Measurements from ENCODE around the gene YKT6.

The YKT6 gene

GRCh38 chr7:44263326-44264082 lies 62.7 kb downstream of the YKT6 start:
- no peak for ATAC-seq

More at GRCh38 chr7:44263326-44264082, 62.7 kb downstream of the YKT6 start:
- TF ChIP-seq ZNF70 (CRISPR knock-in tag; IDR thresholded peaks at IDR 0.05) (no peak), ESRRG (CRISPR knock-in tag; IDR thresholded peaks at IDR 0.05) (no peak), OSR1 (CRISPR knock-in tag; IDR thresholded peaks at IDR 0.05) (no peak), PPARA (CRISPR knock-in tag; IDR thresholded peaks at IDR 0.05; ENCODE audit: borderline replicate concordance) (no peak), RARB (CRISPR knock-in tag; IDR thresholded peaks at IDR 0.05) (no peak), CSDC2 (CRISPR knock-in tag; IDR thresholded peaks at IDR 0.05) (no peak), ZNF565 (CRISPR knock-in tag; conservative IDR thresholded peaks at IDR 0.05; ENCODE audit: low read depth) (no peak)

Measured in SK-N-SH treated with all-trans-retinoic acid at 6 μM for 48 hours (cell line).